ENCODE measurements around the gene CDC42SE2. TPM values are rescaled to one million over a fixed set of nuclear protein-coding genes. Genes with fewer than 3 reads are reported as not detected.

Gene CDC42SE2
- total RNA-seq, 1 experiment from 2014 or later = 23.2 TPM

- no peak overlapping the region for H3K4ac ChIP-seq (ENCODE audit: low read depth, low read length)
- no peaks in the 10 kb centered on the region for H3K9me3 ChIP-seq (ENCODE audit: control insufficient read depth, low read depth, low read length)
- H2BK12ac ChIP-seq (ENCODE audit: insufficient read length, low read depth, low read length) = no peak overlapping the region
- H3K27me3 Mint-ChIP-seq (ENCODE audit: low read depth) = no peaks in the 10 kb centered on the region
- H4K8ac ChIP-seq (replicated peaks; ENCODE audit: insufficient read length, low read depth, low read length) = no peak overlapping the region
- H3K23ac ChIP-seq (ENCODE audit: insufficient read length, low read depth, low read length) = no peak overlapping the region
- H2AFZ ChIP-seq (ENCODE audit: low read length) = no peak overlapping the region
- H3K56ac ChIP-seq (ENCODE audit: insufficient read length, low read depth, low read length) = no peak overlapping the region
- no peak overlapping the region for H4K5ac ChIP-seq (ENCODE audit: insufficient read length, low read depth, low read length)
- H2BK120ac ChIP-seq (ENCODE audit: low read depth, low read length, poor library complexity, severe bottlenecking) = no peak overlapping the region
- H3K27me3 ChIP-seq (ENCODE audit: insufficient read depth, low read length) = no peaks in the 10 kb centered on the region
- no peak overlapping the region for H3K27ac ChIP-seq (ENCODE audit: insufficient read length, low read depth, low read length)
- no peak for TF ChIP-seq CTCF (conservative IDR thresholded peaks at IDR 0.05)
- no peak overlapping the region for H3K4me2 ChIP-seq (ENCODE audit: insufficient read depth, insufficient read length, low read length)
- H2BK20ac ChIP-seq (ENCODE audit: low read depth, low read length, poor library complexity, severe bottlenecking) = no peak overlapping the region
- H4K20me1 ChIP-seq (ENCODE audit: control insufficient read depth, insufficient read depth, insufficient read length) = no peaks in the 10 kb centered on the region
- H2BK15ac ChIP-seq (ENCODE audit: low read depth, low read length) = no peak overlapping the region
- no peak overlapping the region for H3T11ph ChIP-seq (ENCODE audit: low read length)
- no peak overlapping the region for H3K18ac ChIP-seq (ENCODE audit: insufficient read length, low read depth, low read length)
- H3K23me2 ChIP-seq (ENCODE audit: insufficient read length, low read depth, low read length, poor library complexity, severe bottlenecking) = no peaks in the 10 kb centered on the region
- no peak overlapping the region for H3K27ac Mint-ChIP-seq
- no peak overlapping the region for H3K9ac ChIP-seq (ENCODE audit: extremely low read depth, insufficient read length, low read length)
- no CpG with 5 or more reads among the region's 2 CpGs for WGBS (ENCODE audit: extremely low coverage, insufficient read length, low lambda C conversion rate)
- H2BK5ac ChIP-seq (ENCODE audit: insufficient read length, low read length) = no peak overlapping the region
- no peak for DNase-seq
- no peaks in the 10 kb centered on the region; the same call in 1 of the 2 replicates for H3K4me1 ChIP-seq (ENCODE audit: insufficient read depth, low read length)
- H3K14ac ChIP-seq (ENCODE audit: insufficient read depth, low read length) = no peak overlapping the region
- H4K91ac ChIP-seq (ENCODE audit: insufficient read length, low read depth, low read length) = no peak overlapping the region
- H2AK5ac ChIP-seq (ENCODE audit: insufficient read length, low read length) = no peak overlapping the region
- H3K36me3 Mint-ChIP-seq (ENCODE audit: insufficient read depth in 1 of 3, low read depth in 3 of 3) = peaks cover 0 to 3% (median 2%) of the 10 kb centered on the region in 3 experiments; a peak in 2 of 7 replicates
- peaks cover 0 to 4% of the 10 kb centered on the region in 2 experiments; a peak in 1 of 5 replicates for H3K9me3 Mint-ChIP-seq
- no peaks in the 10 kb centered on the region for H3K79me1 ChIP-seq (ENCODE audit: insufficient read depth, low read depth, low read length, poor library complexity, severe bottlenecking)
- H3K4me3 Mint-ChIP-seq = no peak overlapping the region
- H3K4me1 Mint-ChIP-seq = peaks cover 12 to 13% of the 10 kb centered on the region in 2 experiments
- no peaks in the 10 kb centered on the region; the same call in 1 of the 2 replicates for H3K79me2 ChIP-seq (ENCODE audit: insufficient read depth, low read length)
Observed at GRCh38 chr5:131296213-131296672, 32.4 kb downstream of the CDC42SE2 start.
